CD14-positive monocyte (primary cell): ENCODE results near the gene ROR1. TPM values are rescaled to one million over a fixed set of nuclear protein-coding genes. Genes with fewer than 3 reads are reported as not detected.

ENCODE experiments used
- DNase-seq, 3 donors: peaks; one replicate each; pipeline ENCODE4 v3.0.0-alpha.2; 2011 to 2022
- H2AFZ ChIP-seq: 2 replicates; pipeline ENCODE4 v1.6.0; 2012; ENCODE audit warnings: mild to moderate bottlenecking, low read depth, low read length, inconsistent platforms; ENCODE audit not compliant: insufficient read depth, poor library complexity, severe bottlenecking
- H3K27ac ChIP-seq, 2 donors: 1 replicate in 1 of 2; 2 replicates in 1 of 2; pipeline ENCODE4 v1.5.1; 2012 to 2013; ENCODE audit warnings: low read length in 2 of 2, control low read depth in 1 of 2, inconsistent platforms in 1 of 2, low read depth in 1 of 2, mild to moderate bottlenecking in 1 of 2
- H3K27me3 ChIP-seq, 2 donors: one replicate each; pipeline versions ENCODE4 v1.6.0 to v1.6.1; 2011 to 2013; ENCODE audit warnings: low read length in 2 of 2; ENCODE audit not compliant: control insufficient read depth in 2 of 2, insufficient read depth in 2 of 2
- H3K36me3 ChIP-seq, 2 donors: replicated peaks in 1 of 2; 1 replicate in 1 of 2; 2 replicates in 1 of 2; pipeline versions ENCODE4 v1.5.1 to v1.6.1; 2012 to 2013; ENCODE audit warnings: low read length in 2 of 2, control low read depth in 1 of 2, inconsistent platforms in 1 of 2, mild to moderate bottlenecking in 1 of 2; ENCODE audit not compliant: insufficient read depth in 2 of 2, control insufficient read depth in 1 of 2
- H3K4me1 ChIP-seq, 2 donors: 1 replicate in 1 of 2; 2 replicates in 1 of 2; pipeline versions ENCODE4 v1.5.1 to v1.6.1; 2012 to 2013; ENCODE audit warnings: low read length in 2 of 2, control low read depth in 1 of 2, inconsistent platforms in 1 of 2, mild to moderate bottlenecking in 1 of 2, moderate library complexity in 1 of 2; ENCODE audit not compliant: insufficient read depth in 2 of 2, control insufficient read depth in 1 of 2
- H3K4me2 ChIP-seq: replicated peaks from 2 replicates; pipeline ENCODE3; 2012; ENCODE audit warnings: low read length, moderate library complexity, mild to moderate bottlenecking; ENCODE audit not compliant: poor library complexity, severe bottlenecking; ENCODE audit errors: extremely low read depth
- H3K4me3 ChIP-seq, 3 experiments: fragments of 200-600 bp in 1 of 3; sonication (generic) in 1 of 3; replicated peaks in 1 of 3; 1 replicate in 2 of 3; 2 replicates in 1 of 3; pipeline ENCODE4 v1.5.1; 2011 to 2013; ENCODE audit warnings: low read length in 3 of 3, mild to moderate bottlenecking in 3 of 3, control low read depth in 2 of 3, low read depth in 2 of 3, inconsistent platforms in 1 of 3, moderate library complexity in 1 of 3
- H3K79me2 ChIP-seq: 2 replicates; pipeline ENCODE4 v1.6.0; 2012; ENCODE audit warnings: mild to moderate bottlenecking, control low read depth, inconsistent platforms, low read length, moderate library complexity; ENCODE audit not compliant: insufficient read depth
- H3K9ac ChIP-seq: 2 replicates; pipeline ENCODE4 v1.6.0; 2017; ENCODE audit warnings: low read length, mild to moderate bottlenecking; ENCODE audit not compliant: insufficient read depth, poor library complexity, severe bottlenecking
- H3K9me3 ChIP-seq, 2 donors: replicated peaks in 1 of 2; 1 replicate in 1 of 2; 2 replicates in 1 of 2; pipeline versions ENCODE4 v1.5.1 to v1.6.1; 2012 to 2013; ENCODE audit warnings: low read length in 2 of 2, control low read depth in 1 of 2; ENCODE audit not compliant: control insufficient read depth in 1 of 2, insufficient read depth in 1 of 2
- H4K20me1 ChIP-seq: 2 replicates; pipeline ENCODE4 v1.6.0; 2012; ENCODE audit warnings: mild to moderate bottlenecking, low read length, control low read depth, moderate library complexity; ENCODE audit not compliant: insufficient read depth
- H3K27ac Mint-ChIP-seq, 7 donors: one replicate each; pipeline ENCODE4 v1.8.0; 2020; ENCODE audit warnings: mild to moderate bottlenecking in 7 of 7, mixed read lengths in 7 of 7, moderate library complexity in 6 of 7, inconsistent platforms in 2 of 7
- H3K27me3 Mint-ChIP-seq, 3 donors: one replicate each; pipeline ENCODE4 v1.8.0; 2021 to 2022; ENCODE audit warnings: low read depth in 3 of 3, mild to moderate bottlenecking in 3 of 3, mixed read lengths in 3 of 3, moderate library complexity in 3 of 3, inconsistent platforms in 1 of 3
- H3K36me3 Mint-ChIP-seq, 2 donors: one replicate each; pipeline ENCODE4 v1.8.0; 2020; ENCODE audit warnings: mixed read lengths in 2 of 2, inconsistent platforms in 1 of 2, mild to moderate bottlenecking in 1 of 2
- H3K4me1 Mint-ChIP-seq: one replicate; pipeline ENCODE4 v1.8.0; 2020; ENCODE audit warnings: mild to moderate bottlenecking, mixed read lengths
- H3K4me3 Mint-ChIP-seq, 2 donors: one replicate each; pipeline ENCODE4 v1.8.0; 2020; ENCODE audit warnings: mild to moderate bottlenecking in 2 of 2, mixed read lengths in 2 of 2, moderate library complexity in 1 of 2
- H3K9me3 Mint-ChIP-seq, 7 donors: one replicate each; pipeline ENCODE4 v1.8.0; 2020 to 2022; ENCODE audit warnings: mixed read lengths in 7 of 7, mild to moderate bottlenecking in 6 of 7, moderate library complexity in 6 of 7, inconsistent platforms in 2 of 7
- CTCF ChIP-seq: fragments of 200-600 bp; IDR thresholded peaks from one replicate; pipeline ENCODE4 v1.8.0; 2022; ENCODE audit warnings: antibody characterized with exemption, mild to moderate bottlenecking
- WGBS: methylation state at CpG from one replicate; pipeline ENCODE4 v1.1.5; 2013; ENCODE audit warnings: missing lambda C conversion rate; ENCODE audit not compliant: insufficient coverage; 5-methylcytosine and 5-hydroxymethylcytosine counted together
- intact Hi-C, 2 donors: fragments of 100-400 bp; cut with micrococcal nuclease; formaldehyde crosslinking; loops; one replicate each; pipeline versions ENCODE4 v1.15.0 to v1.15.1; 2023
- polyA plus RNA-seq, 3 donors: library from polyadenylated mRNA; depleted of rRNA in 1 of 3; unstranded in 2 of 3; stranded (reverse) in 1 of 3; fragments of 300-500 nt in 2 of 3; fragments of >200 nt in 1 of 3; fragmentation: Illumina TruSeq in 2 of 3; gene quantifications; 1 replicate in 2 of 3; 2 replicates in 1 of 3; pipeline ENCODE4 v1.2.3, GENCODE V29; 2012 to 2021

Gene ROR1
- polyA plus RNA-seq, 3 donors, result not detected

GRCh38 chr1:63940440-63940839 is 166.6 kb downstream of the ROR1 start:
- Histone ChIP-seq H3K36me3 (no peaks in the 10 kb centered on the region), H3K27ac (no peak overlapping the region), H3K9me3 (no peaks in the 10 kb centered on the region), H3K9ac (no peak overlapping the region), H3K4me1 (no peaks in the 10 kb centered on the region), H3K4me2 (no peak overlapping the region), H3K79me2 (no peaks in the 10 kb centered on the region), H2AFZ (no peak overlapping the region), H3K27me3 (no peaks in the 10 kb centered on the region), H4K20me1 (no peaks in the 10 kb centered on the region), H3K4me3 (no peak overlapping the region)
- TF ChIP-seq CTCF, result no peak
- no peak overlapping the region for H3K4me3 Mint-ChIP-seq
- WGBS, result 93% methylated on average over 2 of the region's 2 CpGs
- H3K27me3 Mint-ChIP-seq, result peaks cover 0 to 2% (median 0%) of the 10 kb centered on the region in 3 donors
- intact Hi-C loops, result no loop called here
- DNase-seq, result no peak
- H3K4me1 Mint-ChIP-seq, result peaks cover 9% of the 10 kb centered on the region
- no peaks in the 10 kb centered on the region for H3K36me3 Mint-ChIP-seq
- H3K9me3 Mint-ChIP-seq, result no peaks in the 10 kb centered on the region
- no peak overlapping the region for H3K27ac Mint-ChIP-seq

- no peak overlapping the region for H3K4me3 Mint-ChIP-seq
- H3K9me3 ChIP-seq, result no peaks in the 10 kb centered on the region
- no peaks in the 10 kb centered on the region for H3K9me3 Mint-ChIP-seq
- no peaks in the 10 kb centered on the region for H4K20me1 ChIP-seq
- peaks cover 3% of the 10 kb centered on the region for H3K4me1 Mint-ChIP-seq
- H3K4me2 ChIP-seq, result no peak overlapping the region
- no peak overlapping the region for H3K27ac Mint-ChIP-seq
- H2AFZ ChIP-seq, result no peak overlapping the region
- intact Hi-C loops, result no loop called here
- no peak overlapping the region for H3K4me3 ChIP-seq
- no peak for DNase-seq
- H3K79me2 ChIP-seq, result no peaks in the 10 kb centered on the region
- no peak overlapping the region for H3K27ac ChIP-seq
- no peaks in the 10 kb centered on the region for H3K36me3 ChIP-seq
- H3K27me3 ChIP-seq, result no peaks in the 10 kb centered on the region
- TF ChIP-seq CTCF, result no peak
- 33% methylated on average over 1 of the region's 3 CpGs for WGBS
- peaks cover 0 to 2% (median 0%) of the 10 kb centered on the region in 3 donors for H3K27me3 Mint-ChIP-seq
- H3K9ac ChIP-seq, result no peak overlapping the region
- no peaks in the 10 kb centered on the region for H3K36me3 Mint-ChIP-seq
- no peaks in the 10 kb centered on the region for H3K4me1 ChIP-seq
Observed at GRCh38 chr1:63943393-63943792, 169.6 kb downstream of the ROR1 start.
